Effector memory CD4-positive, alpha-beta T cell (primary cell): ENCODE measurements around the gene GSN.

Experiments
- DNase-seq, 3 donors: peaks; one replicate each; pipeline ENCODE4 v3.0.0-alpha.2; 2020
- H3K27ac ChIP-seq: 2 replicates; pipeline ENCODE4 v1.7.0; 2013; ENCODE audit warnings: mild to moderate bottlenecking, low read length, moderate library complexity; ENCODE audit not compliant: insufficient read depth, poor library complexity, severe bottlenecking
- H3K27me3 ChIP-seq: replicated peaks from 2 replicates; pipeline ENCODE4 v1.7.0; 2013; ENCODE audit warnings: mild to moderate bottlenecking, low read length; ENCODE audit not compliant: insufficient read depth, control insufficient read depth, poor library complexity, severe bottlenecking
- H3K36me3 ChIP-seq: 2 replicates; pipeline ENCODE4 v1.7.0; 2013; ENCODE audit warnings: mild to moderate bottlenecking, low read length, moderate library complexity; ENCODE audit not compliant: control insufficient read depth, insufficient read depth
- H3K4me1 ChIP-seq: 2 replicates; pipeline ENCODE4 v1.7.0; 2013; ENCODE audit warnings: low read length, mild to moderate bottlenecking; ENCODE audit not compliant: control insufficient read depth, insufficient read depth, poor library complexity, severe bottlenecking
- H3K4me3 ChIP-seq: 2 replicates; pipeline ENCODE4 v1.7.0; 2013; ENCODE audit warnings: low read length, low read depth, mild to moderate bottlenecking; ENCODE audit not compliant: insufficient read depth, poor library complexity, severe bottlenecking
- H3K9me3 ChIP-seq: 2 replicates; pipeline ENCODE4 v1.7.0; 2013; ENCODE audit warnings: mild to moderate bottlenecking, low read length, moderate library complexity; ENCODE audit not compliant: control insufficient read depth

The GSN gene

DNA sequence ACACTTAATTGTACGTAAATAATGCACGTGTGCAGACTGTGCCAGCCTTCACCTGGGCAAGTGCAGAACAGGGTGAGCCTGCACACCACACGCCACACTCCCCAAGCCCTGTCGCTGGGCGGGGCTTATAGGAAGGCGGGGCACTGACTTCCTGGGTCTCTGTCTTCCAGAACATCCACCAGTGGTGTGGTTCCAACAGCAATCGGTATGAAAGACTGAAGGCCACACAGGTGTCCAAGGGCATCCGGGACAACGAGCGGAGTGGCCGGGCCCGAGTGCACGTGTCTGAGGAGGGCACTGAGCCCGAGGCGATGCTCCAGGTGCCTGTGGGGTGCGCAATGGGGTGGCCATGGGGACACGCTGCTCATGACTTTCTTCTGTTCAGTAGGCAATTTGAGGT is 44.2 kb downstream of the GSN start:
- Histone ChIP-seq H3K27ac (no peak overlapping the region), H3K27me3 (no peaks in the 10 kb centered on the region), H3K4me1 (no peaks in the 10 kb centered on the region), H3K36me3 (no peaks in the 10 kb centered on the region), H3K9me3 (no peaks in the 10 kb centered on the region), H3K4me3 (no peak overlapping the region)
- DNase-seq = no peak

- H3K9me3 ChIP-seq = no peaks in the 10 kb centered on the region
- H3K27me3 ChIP-seq = no peaks in the 10 kb centered on the region
- H3K4me1 ChIP-seq = no peaks in the 10 kb centered on the region
- no peak overlapping the region for H3K27ac ChIP-seq
- DNase-seq = no peak
- no peaks in the 10 kb centered on the region for H3K36me3 ChIP-seq
- H3K4me3 ChIP-seq = no peak overlapping the region
Measured at GRCh38 chr9:121313458-121314152, 45.6 kb downstream of the GSN start.

- no peaks in the 10 kb centered on the region for H3K9me3 ChIP-seq
- H3K36me3 ChIP-seq = no peaks in the 10 kb centered on the region
- DNase-seq = no peak
- no peak overlapping the region for H3K4me3 ChIP-seq
- no peaks in the 10 kb centered on the region for H3K27me3 ChIP-seq
- H3K4me1 ChIP-seq = peaks cover 8% of the 10 kb centered on the region
- H3K27ac ChIP-seq = no peak overlapping the region
Measured at GRCh38 chr9:121316378-121316777, 48.4 kb downstream of the GSN start.

- Histone ChIP-seq H3K36me3 (no peaks in the 10 kb centered on the region), H3K9me3 (no peaks in the 10 kb centered on the region), H3K4me3 (no peak overlapping the region), H3K27ac (no peak overlapping the region), H3K4me1 (peaks cover 8% of the 10 kb centered on the region), H3K27me3 (no peaks in the 10 kb centered on the region)
- no peak for DNase-seq
Measured at GRCh38 chr9:121316852-121317373, 49.0 kb downstream of the GSN start.

DNA sequence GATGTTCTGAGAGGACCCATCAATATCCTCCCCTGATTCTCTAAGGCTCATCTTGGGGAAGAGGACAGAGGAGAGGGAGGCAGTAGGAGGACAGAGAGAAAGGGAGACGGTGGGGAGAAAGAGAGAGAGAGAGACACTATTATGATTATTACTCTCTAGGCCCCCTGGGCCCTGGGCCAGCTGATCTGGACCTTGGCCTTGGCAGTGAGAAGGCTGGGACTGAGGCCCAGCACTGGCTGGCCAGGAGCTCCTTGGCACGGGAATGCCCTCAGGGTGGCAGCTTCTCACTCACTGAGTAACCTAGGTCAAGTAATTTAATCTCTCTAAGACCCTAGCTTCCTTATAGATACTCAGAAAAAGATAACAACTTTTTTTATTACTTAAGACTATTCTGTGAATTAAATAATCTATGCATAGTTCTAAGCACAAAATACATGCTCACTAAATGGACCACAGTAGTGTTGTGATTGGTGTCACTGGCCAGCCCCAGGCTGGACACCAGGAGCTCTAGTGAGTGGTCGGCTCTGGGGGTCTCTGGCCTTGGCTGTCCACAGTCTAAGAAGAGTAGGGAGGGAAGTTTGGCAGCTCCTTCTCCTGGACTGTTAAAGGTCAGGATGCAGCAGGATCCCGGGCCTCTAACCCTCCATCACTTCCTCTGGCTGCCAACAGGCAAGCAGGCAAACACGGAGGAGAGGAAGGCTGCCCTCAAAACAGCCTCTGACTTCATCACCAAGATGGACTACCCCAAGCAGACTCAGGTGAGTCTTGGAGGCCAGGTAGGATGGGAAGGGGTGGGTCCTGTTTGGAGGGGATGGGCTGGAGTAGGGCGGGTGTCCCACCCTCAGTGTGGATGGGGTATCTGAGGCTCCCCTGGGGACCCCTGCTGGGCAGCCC is 50.0 kb downstream of the GSN start:
- no peaks in the 10 kb centered on the region for H3K9me3 ChIP-seq
- no peaks in the 10 kb centered on the region for H3K36me3 ChIP-seq
- no peaks in the 10 kb centered on the region for H3K27me3 ChIP-seq
- peaks cover 8% of the 10 kb centered on the region for H3K4me1 ChIP-seq
- DNase-seq = no peak
- H3K27ac ChIP-seq = no peak overlapping the region
- no peak overlapping the region for H3K4me3 ChIP-seq

GRCh38 chr9:121318631-121319382 is 50.8 kb downstream of the GSN start:
- no peak overlapping the region for H3K27ac ChIP-seq
- no peaks in the 10 kb centered on the region for H3K9me3 ChIP-seq
- H3K27me3 ChIP-seq = no peaks in the 10 kb centered on the region
- no peak for DNase-seq
- H3K4me3 ChIP-seq = no peak overlapping the region
- H3K4me1 ChIP-seq = peaks cover 8% of the 10 kb centered on the region
- no peaks in the 10 kb centered on the region for H3K36me3 ChIP-seq

GRCh38 chr9:121319383-121319780 is 51.4 kb downstream of the GSN start:
- no peak for DNase-seq
- no peaks in the 10 kb centered on the region for H3K27me3 ChIP-seq
- H3K4me3 ChIP-seq = no peak overlapping the region
- no peaks in the 10 kb centered on the region for H3K36me3 ChIP-seq
- peaks cover 8% of the 10 kb centered on the region for H3K4me1 ChIP-seq
- H3K27ac ChIP-seq = no peak overlapping the region
- H3K9me3 ChIP-seq = no peaks in the 10 kb centered on the region

DNA sequence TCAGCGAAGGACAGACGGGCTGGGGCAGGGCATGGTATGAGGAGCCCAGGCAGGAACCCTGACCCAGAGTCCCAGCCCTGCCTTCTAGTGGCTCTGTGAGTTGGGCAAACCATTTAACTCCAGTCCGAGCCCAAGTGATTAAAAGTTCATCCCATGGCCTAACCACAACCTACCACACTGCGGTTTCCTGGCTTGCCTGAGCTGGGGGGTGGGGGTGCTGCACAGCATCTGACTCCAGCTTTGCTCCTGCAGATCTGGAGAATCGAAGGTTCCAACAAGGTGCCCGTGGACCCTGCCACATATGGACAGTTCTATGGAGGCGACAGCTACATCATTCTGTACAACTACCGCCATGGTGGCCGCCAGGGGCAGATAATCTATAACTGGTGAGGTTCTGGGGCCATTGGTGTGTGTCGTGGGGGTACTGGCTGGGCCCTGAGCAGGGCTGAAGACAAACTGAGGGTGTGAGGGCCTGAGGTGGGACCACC is 53.1 kb downstream of the GSN start:
- Histone ChIP-seq H3K36me3 (no peaks in the 10 kb centered on the region), H3K27ac (no peak overlapping the region), H3K27me3 (no peaks in the 10 kb centered on the region), H3K9me3 (no peaks in the 10 kb centered on the region), H3K4me3 (no peak overlapping the region), H3K4me1 (peaks cover 8% of the 10 kb centered on the region)
- DNase-seq = peak in 2 of 3 donors; percentile 7 to 19

- H3K4me3 ChIP-seq = no peak overlapping the region
- no peaks in the 10 kb centered on the region for H3K36me3 ChIP-seq
- H3K27ac ChIP-seq = no peak overlapping the region
- peaks cover 8% of the 10 kb centered on the region for H3K4me1 ChIP-seq
- DNase-seq = no peak
- H3K27me3 ChIP-seq = no peaks in the 10 kb centered on the region
- H3K9me3 ChIP-seq = no peaks in the 10 kb centered on the region
Measured at GRCh38 chr9:121322037-121322736, 54.2 kb downstream of the GSN start.
